Measurements from ENCODE around the gene HECW1. TPM values are rescaled to one million over a fixed set of nuclear protein-coding genes. Genes with fewer than 3 reads are reported as not detected.

HECW1 gene
- total and polyA plus RNA-seq, 2 of the 8 experiments (the other 6 are each of a cell fraction or from before 2014, with no cell fraction given), result 2.9 to 12.7 TPM

DNA sequence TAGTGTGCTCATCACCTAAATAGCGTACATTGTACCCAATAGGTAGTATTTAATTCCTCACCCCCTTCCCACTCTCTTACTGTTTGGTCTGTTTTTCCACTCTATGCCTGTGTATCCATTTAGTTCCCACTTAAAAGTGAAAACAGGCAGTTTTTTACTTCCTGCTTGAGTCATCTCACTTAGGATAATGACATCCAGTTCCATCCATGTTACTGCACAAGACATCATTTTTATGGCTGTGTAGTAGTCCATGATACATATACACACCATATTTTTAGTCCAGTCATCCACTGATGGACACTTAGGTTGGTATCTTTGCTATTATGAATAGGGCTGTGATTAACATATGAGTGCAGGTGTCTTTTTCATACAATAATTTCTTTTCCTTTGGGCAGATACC is 480.6 kb downstream of the HECW1 start:
- Histone ChIP-seq H3K18ac (ENCODE audit: extremely low read depth, low read length) (no peak overlapping the region), H3K27me3 (replicated peaks in 1 of 4; ENCODE audit: control insufficient read depth in 3 of 4, extremely low read depth in 1 of 4, insufficient read depth in 3 of 4, low read length in 3 of 4) (no peaks in the 10 kb centered on the region), H4K91ac (replicated peaks; ENCODE audit: insufficient read length, low read length) (no peak overlapping the region), H3K23ac (ENCODE audit: insufficient read length) (no peak overlapping the region), H2BK12ac (ENCODE audit: low read depth, low read length) (no peak overlapping the region), H3K9ac (replicated peaks in 1 of 4; ENCODE audit: extremely low read depth in 1 of 4, low read depth in 3 of 4, low read length in 3 of 4) (no peak overlapping the region), H3K9me3 (ENCODE audit: insufficient read depth in 2 of 2, low read depth in 1 of 2, low read length in 1 of 2) (no peaks in the 10 kb centered on the region), H2BK20ac (ENCODE audit: low read length) (no peak overlapping the region), H3K79me2 (ENCODE audit: control insufficient read depth in 1 of 2, insufficient read depth in 2 of 2, low read length in 2 of 2) (peaks cover 0 to 48% of the 10 kb centered on the region in 2 experiments; a peak in 2 of 4 replicates), H2BK5ac (ENCODE audit: low read depth, low read length) (no peak overlapping the region), H2AK5ac (ENCODE audit: low read depth, low read length) (no peak overlapping the region), H3K4ac (replicated peaks; ENCODE audit: insufficient read length, low read depth, low read length) (no peak overlapping the region), H3K79me1 (ENCODE audit: low read depth, low read length) (peaks cover 2% of the 10 kb centered on the region; the same call in 1 of the 2 replicates), H4K20me1 (replicated peaks in 1 of 2; ENCODE audit: control insufficient read depth in 1 of 2, insufficient read depth in 2 of 2, low read length in 2 of 2) (peaks cover 2 to 3% of the 10 kb centered on the region in 2 experiments), H3K27ac (ENCODE audit: low read depth, low read length) (no peak overlapping the region), H2AFZ (ENCODE audit: low read length) (no peak overlapping the region), H2BK120ac (replicated peaks; ENCODE audit: low read depth, low read length) (no peak overlapping the region), H3K23me2 (ENCODE audit: low read depth, low read length) (no peaks in the 10 kb centered on the region), H3K4me1 (replicated peaks in 1 of 4; ENCODE audit: control insufficient read depth in 3 of 4, insufficient read depth in 4 of 4, low read length in 3 of 4) (peaks cover 0 to 3% (median under 1%) of the 10 kb centered on the region in 4 experiments; a peak in 2 of 7 replicates), H3K36me3 (ENCODE audit: control insufficient read depth in 2 of 4, insufficient read depth in 4 of 4, low read length in 3 of 4) (0 out of 8 replicates have a peak, but pooled peaks cover 0 to 4% (median 0%) of the 10 kb centered on the region in 4 experiments), H4K8ac (ENCODE audit: extremely low read depth, insufficient read depth, low read length) (no peak overlapping the region), H3K4me3 (ENCODE audit: extremely low read depth in 1 of 4, insufficient read depth in 2 of 4, low read depth in 3 of 4, low read length in 4 of 4) (no peak overlapping the region), H3K14ac (ENCODE audit: insufficient read length) (no peak overlapping the region), H3K4me2 (ENCODE audit: insufficient read depth in 1 of 2, low read depth in 2 of 2, low read length in 2 of 2) (no peak overlapping the region), H2BK15ac (ENCODE audit: low read length) (no peak overlapping the region), H4K5ac (ENCODE audit: insufficient read length, low read depth, low read length) (no peak overlapping the region), H3K56ac (replicated peaks; ENCODE audit: insufficient read length, low read depth, low read length) (no peak overlapping the region)
- no peak for DNase-seq (ENCODE audit: low read depth in 1 of 2, low spot score in 2 of 2)
- FAIRE-seq, result no peak
- ChIA-PET CTCF (ENCODE audit: partially characterized antibody) (no interaction called here), POLR2A (ENCODE audit: partially characterized antibody) (interaction anchor here (0.7 kb wide), 1 partner anchor 129 kb away, joined by 3 read pairs; no protein-coding TSS in a partner anchor)
- TF ChIP-seq TCF12 (IDR thresholded peaks at IDR 0.05; ENCODE audit: low read depth, low read length) (no peak), JUN (IDR thresholded peaks at IDR 0.05; ENCODE audit: low read depth, low read length) (no peak), RBBP5 (IDR thresholded peaks at IDR 0.05; ENCODE audit: borderline replicate concordance, low read depth, low read length) (no peak), YY1 (IDR thresholded peaks at IDR 0.05; ENCODE audit: low read depth, low read length) (no peak), PHF8 (conservative IDR thresholded peaks at IDR 0.05; ENCODE audit: low read depth, low read length) (no peak), EP300 (IDR thresholded peaks at IDR 0.05; ENCODE audit: borderline replicate concordance in 1 of 2, low read depth in 2 of 2, low read length in 2 of 2) (no peak), RFX5 (IDR thresholded peaks at IDR 0.05; ENCODE audit: borderline replicate concordance, low read depth, low read length) (no peak)
- WGBS, 2 experiments (ENCODE audit: extremely low coverage in 1 of 2, insufficient coverage in 1 of 2, insufficient read length in 1 of 2, insufficient replicate concordance in 2 of 2, low coverage in 1 of 2, low lambda C conversion rate in 2 of 2, missing lambda C conversion rate in 1 of 2), result 92% methylated on average over 1 of the region's 1 CpG; no CpG with 5 or more reads in 1 of the 2 experiments

Measured in H1 (cell line).